ENCODE results near the gene LRRC8E.
"Not testable (repeated sequence)": the region's sequence is repeated elsewhere in the genome, so short reads cannot be mapped to it uniquely, and the experiment has no call there.

The LRRC8E gene

GRCh38 chr19:7888826-7889217 is 512 bp downstream of the LRRC8E start:
- DNase-seq: no peak

DNA sequence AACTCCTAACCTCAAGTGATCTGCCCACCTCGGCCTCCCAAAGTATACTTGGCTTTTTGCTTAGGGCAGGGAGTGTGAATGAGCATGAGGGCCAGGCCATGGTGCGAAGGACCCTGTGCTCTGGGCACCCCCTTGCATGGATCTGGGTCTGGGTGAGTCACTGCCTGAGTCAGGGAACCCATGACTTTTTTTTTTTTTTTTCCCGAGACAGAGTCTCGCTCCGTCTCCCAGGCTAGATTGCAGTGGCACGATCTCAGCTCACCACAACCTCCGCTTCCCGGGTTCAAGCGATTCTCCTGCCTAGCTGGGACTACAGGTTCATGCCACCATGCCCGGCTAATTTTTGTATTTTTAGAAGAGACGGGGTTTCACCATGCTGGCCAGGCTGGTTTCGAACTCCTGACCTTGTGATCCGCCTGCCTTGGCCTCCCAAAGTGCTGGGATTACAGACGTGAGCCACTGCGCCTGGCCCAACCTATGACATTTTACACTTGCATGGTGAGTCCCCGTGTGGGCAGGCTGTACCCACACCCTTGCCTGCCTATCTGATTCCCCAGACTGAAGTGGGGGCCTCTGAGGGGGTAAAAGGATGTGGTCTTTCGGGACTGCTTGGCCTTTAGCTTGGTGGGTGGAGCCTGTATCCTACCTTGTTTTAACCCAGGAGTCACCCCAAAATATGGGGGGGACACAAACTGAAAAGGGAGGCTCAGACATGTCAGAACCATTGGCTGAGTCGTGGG is 5.2 kb downstream of the LRRC8E start:
- DNase-seq: not testable (repeated sequence)

- DNase-seq: no peak
Observed at GRCh38 chr19:7894612-7895309, 6.5 kb downstream of the LRRC8E start.

DNA sequence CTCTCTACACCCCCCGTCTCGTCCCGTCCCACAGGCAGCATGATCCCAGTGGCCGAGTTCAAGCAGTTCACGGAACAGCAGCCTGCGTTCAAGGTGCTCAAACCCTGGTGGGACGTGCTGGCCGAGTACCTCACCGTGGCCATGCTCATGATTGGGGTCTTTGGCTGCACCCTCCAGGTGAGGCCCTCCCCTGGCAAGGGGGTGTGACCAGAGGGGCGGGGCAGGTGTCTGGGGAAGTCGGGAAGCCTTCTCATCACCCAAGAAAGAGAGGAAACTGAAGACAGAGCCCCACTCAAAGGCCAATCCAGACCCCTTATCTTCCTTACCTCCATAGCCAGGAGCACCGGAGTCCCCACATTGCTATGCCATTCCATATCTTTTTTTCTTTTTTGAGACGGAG is 7.3 kb downstream of the LRRC8E start:
- DNase-seq: no peak

GRCh38 chr19:7897292-7897691 is 9.0 kb downstream of the LRRC8E start:
- no peak for DNase-seq

- DNase-seq: no peak
Observed at GRCh38 chr19:7898967-7899366, 10.7 kb downstream of the LRRC8E start.

DNA sequence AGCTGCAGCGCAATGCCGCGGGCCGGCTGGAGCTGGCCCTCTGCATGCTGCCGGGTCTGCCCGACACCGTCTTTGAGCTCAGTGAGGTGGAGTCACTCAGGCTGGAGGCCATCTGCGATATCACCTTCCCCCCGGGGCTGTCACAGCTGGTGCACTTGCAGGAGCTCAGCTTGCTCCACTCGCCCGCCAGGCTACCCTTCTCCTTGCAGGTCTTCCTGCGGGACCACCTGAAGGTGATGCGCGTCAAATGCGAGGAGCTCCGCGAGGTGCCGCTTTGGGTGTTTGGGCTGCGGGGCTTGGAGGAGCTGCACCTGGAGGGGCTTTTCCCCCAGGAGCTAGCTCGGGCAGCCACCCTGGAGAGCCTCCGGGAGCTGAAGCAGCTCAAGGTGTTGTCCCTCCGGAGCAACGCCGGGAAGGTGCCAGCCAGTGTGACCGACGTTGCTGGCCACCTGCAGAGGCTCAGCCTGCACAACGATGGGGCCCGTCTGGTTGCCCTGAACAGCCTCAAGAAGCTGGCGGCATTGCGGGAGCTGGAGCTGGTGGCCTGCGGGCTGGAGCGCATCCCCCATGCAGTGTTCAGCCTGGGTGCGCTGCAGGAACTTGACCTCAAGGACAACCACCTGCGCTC is 11.6 kb downstream of the LRRC8E start:
- DNase-seq: no peak

- DNase-seq: no peak
Observed at GRCh38 chr19:7900401-7900870, 12.1 kb downstream of the LRRC8E start.

GRCh38 chr19:7900931-7901330 is 12.6 kb downstream of the LRRC8E start:
- no peak for DNase-seq

GRCh38 chr19:7901337-7901736 is 13.0 kb downstream of the LRRC8E start:
- DNase-seq: no peak

DNA sequence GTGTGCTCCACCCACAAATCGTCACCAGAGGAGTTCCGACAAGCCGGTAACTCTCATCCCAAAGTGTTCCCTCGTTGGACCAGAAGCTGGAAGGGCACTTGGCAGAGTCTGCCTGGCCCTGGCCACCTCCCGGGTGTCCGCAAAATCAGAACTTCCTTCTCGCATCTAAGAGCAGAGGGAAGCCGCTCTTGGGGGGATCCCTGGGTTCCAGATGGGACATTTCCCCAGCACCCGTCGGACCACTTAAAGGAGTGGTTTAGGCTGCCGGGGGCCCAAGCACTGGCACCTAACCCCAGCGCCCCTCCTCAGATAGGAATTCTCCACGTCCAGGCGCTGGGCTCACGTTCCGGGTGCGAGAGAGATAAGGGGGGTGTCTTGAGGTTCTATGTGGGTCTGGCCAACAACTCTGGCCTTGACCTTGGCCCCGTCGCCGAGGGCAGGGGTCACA is 14.5 kb downstream of the LRRC8E start:
- DNase-seq: no peak

GRCh38 chr19:7903244-7904073 is 15.1 kb downstream of the LRRC8E start, which contains the start of gene MAP2K7:
Gene MAP2K7 (plus strand): TSS chr19:7903877. CDS start chr19:7903945, 68 bp downstream.
- peak; percentile 94 for DNase-seq

GRCh38 chr19:7904074-7905020 is 16.0 kb downstream of the LRRC8E start:
- DNase-seq: no peak

GRCh38 chr19:7905268-7905667 is 17.0 kb downstream of the LRRC8E start:
- DNase-seq: no peak

DNA sequence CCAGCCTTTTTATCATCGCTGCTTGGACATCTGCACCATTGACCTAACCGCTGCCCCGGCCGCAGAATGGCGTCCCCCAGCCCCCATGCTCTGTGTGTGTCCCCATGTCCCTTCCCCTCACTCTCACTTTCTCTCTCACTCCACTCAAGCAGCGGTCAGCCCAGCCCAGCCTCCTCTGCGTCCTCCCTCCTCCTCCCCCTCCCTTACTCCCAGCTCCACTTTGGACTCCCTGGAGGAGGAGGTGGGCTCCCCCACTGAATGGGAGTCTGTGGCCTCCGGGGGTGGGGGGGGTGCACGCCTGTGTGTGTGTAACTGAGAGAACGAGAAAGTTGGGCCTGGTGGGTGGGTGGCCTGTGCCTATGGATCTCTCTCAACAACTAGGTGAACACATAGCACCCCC is 17.5 kb downstream of the LRRC8E start:
- no peak for DNase-seq

DNA sequence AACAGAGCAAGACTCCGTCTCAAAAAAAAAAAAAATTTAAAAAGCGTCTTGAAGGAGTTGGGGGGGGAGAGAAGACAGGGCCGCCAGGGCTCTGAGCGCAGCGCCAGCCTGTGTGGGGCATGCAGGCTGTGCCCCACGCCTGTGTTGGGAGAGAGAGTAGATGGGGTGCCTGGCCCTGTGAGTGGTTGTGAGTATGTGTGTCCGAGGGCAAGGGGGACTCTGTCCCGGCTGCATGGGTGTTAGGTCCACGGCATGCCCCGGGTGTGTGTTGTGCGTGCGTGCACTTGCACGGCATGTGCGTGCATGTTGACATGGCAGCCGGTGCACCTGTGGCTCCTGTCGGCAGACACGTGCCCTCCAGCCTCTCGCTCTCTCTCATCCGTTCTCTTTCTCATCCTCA is 18.8 kb downstream of the LRRC8E start:
- no peak for DNase-seq

- DNase-seq: no peak
Observed at GRCh38 chr19:7907544-7907943, 19.2 kb downstream of the LRRC8E start.

DNA sequence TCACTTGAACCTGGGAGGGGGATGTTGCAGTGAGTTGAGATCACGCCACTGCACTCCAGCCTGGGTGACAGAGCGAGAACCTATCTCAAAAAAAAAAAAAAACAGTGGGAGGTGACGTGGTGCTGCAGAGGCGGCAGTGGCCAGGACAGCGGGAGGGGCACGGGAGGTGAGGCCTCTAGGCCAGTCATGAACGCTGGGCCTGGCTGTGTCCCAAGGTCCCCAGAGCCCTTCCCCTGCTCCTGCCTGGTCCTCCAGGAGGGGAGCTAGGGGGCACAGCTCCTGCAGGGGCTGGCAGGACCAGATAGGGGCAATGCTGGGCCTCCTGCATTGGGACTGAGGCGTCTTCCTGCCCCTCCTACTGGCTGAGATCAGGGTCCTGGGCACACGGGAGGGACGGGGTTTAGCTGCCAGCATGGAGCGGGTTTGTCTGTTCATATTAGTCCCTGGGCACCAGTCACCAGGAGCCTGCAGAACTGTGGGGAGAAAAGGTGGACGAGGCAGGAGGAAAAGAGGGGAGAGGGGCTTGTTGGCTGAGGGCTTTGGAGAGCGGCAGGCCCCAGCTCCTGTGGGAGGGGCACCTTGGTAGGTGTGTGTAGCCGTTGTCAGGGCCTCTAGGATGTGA is 19.9 kb downstream of the LRRC8E start:
- no peak for DNase-seq

DNA sequence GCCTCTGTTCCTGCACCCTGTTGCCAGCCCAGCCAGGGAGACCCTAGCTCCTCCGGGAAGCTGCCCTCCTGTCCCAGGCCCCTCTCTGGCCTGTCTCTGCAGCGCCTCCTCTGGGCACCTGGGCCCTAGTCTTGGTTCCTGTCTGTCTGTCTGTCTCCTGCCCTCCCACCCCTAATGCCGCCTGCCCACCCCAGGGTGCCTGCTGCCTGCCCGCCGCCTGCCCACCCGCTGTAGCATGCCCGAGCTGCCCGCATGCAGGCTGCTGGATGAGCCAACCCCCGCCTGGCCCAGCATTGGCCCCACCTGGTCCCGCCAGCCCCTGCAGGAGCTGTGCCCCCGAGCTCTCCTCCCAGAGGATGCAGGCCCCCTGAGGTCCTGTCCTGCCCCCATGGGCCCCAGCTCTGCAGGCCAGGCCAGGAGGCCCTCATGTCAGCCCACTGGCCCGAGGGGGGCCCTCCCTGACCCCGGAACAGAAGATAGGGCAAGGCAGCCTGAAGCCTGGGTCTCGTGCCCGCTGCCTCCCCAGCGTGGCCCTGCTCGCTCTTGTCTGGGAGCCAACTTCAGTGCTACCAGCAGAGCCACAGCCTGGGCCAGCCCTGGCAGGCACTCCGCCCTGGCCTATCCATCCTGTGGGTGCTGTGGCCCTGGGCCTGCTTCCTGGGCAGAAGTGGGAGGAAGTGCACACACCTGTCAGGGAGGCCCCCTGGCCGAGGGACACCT is 20.6 kb downstream of the LRRC8E start:
- DNase-seq: no peak

DNA sequence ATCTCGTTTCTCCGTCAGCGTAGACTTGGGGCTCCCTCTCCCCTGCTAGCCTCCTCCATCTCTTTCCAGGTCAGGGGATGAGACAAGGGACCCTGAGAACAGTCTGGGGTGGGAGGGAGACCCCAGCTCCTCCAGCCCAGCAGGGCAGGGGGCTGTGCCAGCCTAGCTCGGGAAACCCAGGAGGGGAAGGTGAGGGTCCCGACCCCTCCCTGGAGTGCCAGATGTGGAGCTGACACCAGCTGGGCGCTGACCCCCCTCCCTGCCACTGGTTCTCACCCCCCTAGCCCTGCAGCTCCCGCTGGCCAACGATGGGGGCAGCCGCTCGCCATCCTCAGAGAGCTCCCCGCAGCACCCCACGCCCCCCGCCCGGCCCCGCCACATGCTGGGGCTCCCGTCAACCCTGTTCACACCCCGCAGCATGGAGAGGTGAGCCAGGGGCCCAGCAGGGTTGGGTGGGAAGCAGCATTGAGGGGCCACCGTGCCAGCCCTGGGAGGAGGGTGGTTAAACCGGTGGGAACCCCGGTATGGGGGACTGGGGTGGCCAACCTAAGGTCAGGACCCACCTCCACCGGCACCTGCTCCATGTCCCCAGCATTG is 21.3 kb downstream of the LRRC8E start:
- DNase-seq: no peak
